WTC11 (cell line): ENCODE data around the gene ZC3HAV1L.

ENCODE experiments used
- CBFB ChIP-seq: sonication (generic); formaldehyde crosslinking; IDR thresholded peaks from 2 replicates; pipeline ENCODE4 v1.8.1; 2022; ENCODE audit warnings: mild to moderate bottlenecking, low read depth, missing genetic modification reagents
- CTCF ChIP-seq: fragments of 200-600 bp; IDR thresholded peaks from 2 replicates; pipeline ENCODE4 v1.8.0; 2022; ENCODE audit warnings: antibody characterized with exemption
- FOXJ3 ChIP-seq: sonication (generic); formaldehyde crosslinking; IDR thresholded peaks from 2 replicates; pipeline ENCODE4 v1.9.0; 2021; ENCODE audit warnings: missing genetic modification reagents, mild to moderate bottlenecking, borderline replicate concordance
- HMGXB4 ChIP-seq: sonication (generic); formaldehyde crosslinking; IDR thresholded peaks from 2 replicates; pipeline ENCODE4 v1.8.1; 2023; ENCODE audit warnings: mild to moderate bottlenecking, moderate library complexity, missing genetic modification reagents
- MAX ChIP-seq: sonication (generic); formaldehyde crosslinking; IDR thresholded peaks from 2 replicates; pipeline ENCODE4 v1.8.0; 2022; ENCODE audit warnings: mild to moderate bottlenecking, missing genetic modification reagents
- MXD4 ChIP-seq: fragments of 250-450 bp; sonication (Bioruptor Pico); IDR thresholded peaks from 2 replicates; pipeline ENCODE4 v1.8.0; 2021; ENCODE audit warnings: mild to moderate bottlenecking, moderate library complexity, borderline replicate concordance
- NFYB ChIP-seq: sonication (generic); formaldehyde crosslinking; conservative IDR thresholded peaks from 2 replicates; pipeline ENCODE4 v1.8.0; 2022; ENCODE audit warnings: low read depth, missing genetic modification reagents
- SMAD4 ChIP-seq: sonication (generic); formaldehyde crosslinking; IDR thresholded peaks from 2 replicates; pipeline ENCODE4 v1.8.0; 2022; ENCODE audit warnings: mild to moderate bottlenecking, missing genetic modification reagents

GRCh38 chr7:138981332-138982203 is 54.3 kb downstream of the ZC3HAV1L start, which contains the start of gene KIAA1549:
- no peak for TF ChIP-seq FOXJ3
- no peak for TF ChIP-seq CTCF
- TF ChIP-seq MAX = peak; percentile 52; the same call in 1 of the 2 replicates
- no peak for TF ChIP-seq SMAD4
- TF ChIP-seq HMGXB4 = peak; percentile 87
- no peak for TF ChIP-seq NFYB (CRISPR knock-in tag)
- TF ChIP-seq MXD4 (CRISPR knock-in tag) = no peak
- TF ChIP-seq CBFB (CRISPR knock-in tag) = no peak
